HG03097 (cell line): ENCODE results near the gene MMP23B.
"Not testable (repeated sequence)": the region's sequence is repeated elsewhere in the genome, so short reads cannot be mapped to it uniquely, and the experiment has no call there.

Source experiments
- ATAC-seq: cut with Tn5 transposase; IDR thresholded peaks from one replicate; pipeline ENCODE4 v1.9.1; 2021; ENCODE audit not compliant: unreplicated experiment, low FRiP score

The MMP23B gene

GRCh38 chr1:1631782-1632420 lies at the start of gene MMP23B:
Gene MMP23B (plus strand): TSS chr1:1632173. CDS start chr1:1632219, 46 bp downstream.
- ATAC-seq: no peak

GRCh38 chr1:1582585-1583346 lies 49.2 kb upstream of the MMP23B start:
- ATAC-seq: no peak

- no peak for ATAC-seq
These were observed 48.5 kb upstream of the MMP23B start for GRCh38 chr1:1583347-1584010.

- ATAC-seq: no peak
These were observed 40.5 kb upstream of the MMP23B start for GRCh38 chr1:1591452-1591851.

- no peak for ATAC-seq
These were observed 38.0 kb upstream of the MMP23B start for GRCh38 chr1:1593834-1594601.

GRCh38 chr1:1594602-1595260 lies 37.2 kb upstream of the MMP23B start:
- ATAC-seq: no peak

- not testable (repeated sequence) for ATAC-seq
These were observed 36.6 kb upstream of the MMP23B start for GRCh38 chr1:1595341-1595740.

- no peak for ATAC-seq
These were observed 35.3 kb upstream of the MMP23B start for GRCh38 chr1:1596493-1597274.

GRCh38 chr1:1597275-1597930 lies 34.6 kb upstream of the MMP23B start:
- no peak for ATAC-seq

- no peak for ATAC-seq
These were observed 33.8 kb upstream of the MMP23B start for GRCh38 chr1:1598051-1598719.

- no peak for ATAC-seq
These were observed 33.3 kb upstream of the MMP23B start for GRCh38 chr1:1598720-1599029.

GRCh38 chr1:1599030-1599934 lies 32.7 kb upstream of the MMP23B start:
- ATAC-seq: no peak

GRCh38 chr1:1599935-1600860 lies 31.8 kb upstream of the MMP23B start, which contains the start of gene FNDC10:
Gene FNDC10 (minus strand): TSS chr1:1600135. CDS start chr1:1600015, 120 bp downstream.
- no peak for ATAC-seq

- ATAC-seq: no peak
These were observed 31.0 kb upstream of the MMP23B start for GRCh38 chr1:1600861-1601563.

- ATAC-seq: no peak
These were observed 30.2 kb upstream of the MMP23B start for GRCh38 chr1:1601564-1602303.
